Kidney (tissue), 14 donors: Measurements from ENCODE around the gene IRF1. TPM values are rescaled to one million over a fixed set of nuclear protein-coding genes. Genes with fewer than 3 reads are reported as not detected.

Experiments used
- DNase-seq, 5 donors: peaks; one replicate each; pipeline ENCODE4 v3.0.0-alpha.2; 2013 to 2020
- FAIRE-seq: peaks from 2 replicates; lab custom pipeline; 2012; peaks lifted over from hg19 to GRCh38; lab: Jason Lieb, UNC
- H3K27ac ChIP-seq, 2 donors: one replicate each; pipeline ENCODE4 v1.7.0; 2013; ENCODE audit warnings: low read depth in 2 of 2, low read length in 2 of 2, inconsistent platforms in 1 of 2
- H3K27me3 ChIP-seq: one replicate; pipeline ENCODE4 v1.7.1; 2013; ENCODE audit warnings: low read length, inconsistent platforms; ENCODE audit not compliant: control insufficient read depth, insufficient read depth
- H3K36me3 ChIP-seq, 3 donors: one replicate each; pipeline versions ENCODE4 v1.7.0 to v1.7.1; 2013; ENCODE audit warnings: low read length in 3 of 3, control low read depth in 1 of 3, inconsistent platforms in 1 of 3; ENCODE audit not compliant: insufficient read depth in 3 of 3, control insufficient read depth in 2 of 3
- H3K4me1 ChIP-seq, 3 donors: one replicate each; pipeline versions ENCODE4 v1.7.0 to v1.7.1; 2013; ENCODE audit warnings: low read length in 3 of 3, inconsistent platforms in 1 of 3, low read depth in 1 of 3; ENCODE audit not compliant: control insufficient read depth in 2 of 3, insufficient read depth in 2 of 3
- H3K4me3 ChIP-seq, 3 donors: one replicate each; pipeline versions ENCODE4 v1.7.0 to v1.8.1; 2013; ENCODE audit warnings: low read length in 3 of 3, control low read depth in 1 of 3, inconsistent platforms in 1 of 3
- H3K9ac ChIP-seq, 3 donors: one replicate each; pipeline versions ENCODE4 v1.7.0 to v1.7.1; 2013; ENCODE audit warnings: low read length in 3 of 3, control low read depth in 1 of 3, inconsistent platforms in 1 of 3
- H3K9me3 ChIP-seq, 3 donors: one replicate each; pipeline versions ENCODE4 v1.7.0 to v1.7.1; 2013; ENCODE audit warnings: low read length in 3 of 3, control low read depth in 1 of 3, inconsistent platforms in 1 of 3; ENCODE audit not compliant: control insufficient read depth in 2 of 3, insufficient read depth in 1 of 3
- intact Hi-C: fragments of 100-400 bp; cut with DNase I; formaldehyde crosslinking; loops from one replicate; pipeline ENCODE4 v1.11.1; 2022
- polyA plus RNA-seq: library from polyadenylated mRNA; stranded (reverse); fragments of 350-450 nt; fragmentation: Illumina TruSeq; extraction: RNeasy Lipid Tissue Mini Kit (QIAGEN cat#74804); gene quantifications from one replicate; pipeline ENCODE4 v1.2.3, GENCODE V29; 2014; ENCODE audit warnings: low read depth, low replicate concordance; ENCODE audit not compliant: insufficient read depth
- total RNA-seq: library from RNA; stranded (reverse); fragmentation: NEBNext Ultra II Directional; extraction: Animal tissue kit (Norgen Biotek cat#: 25700); gene quantifications from one replicate; pipeline ENCODE4 v1.2.1, GENCODE V29; 2021
- TF ChIP-seq, protein P1 (sequence below): IDR thresholded peaks from 3 replicates; pipeline ENCODE4 v1.5.1; 2012; ENCODE audit warnings: mild to moderate bottlenecking, moderate library complexity, borderline replicate concordance; ENCODE audit not compliant: insufficient read depth; ENCODE audit errors: extremely low read depth
- donor health status: control.
- donor health status: control.
- donor health status: control.
- donor health status: control.
- donor health status: control.
- donor health status: DM: yes; HTN: yes; CAD: no.
- donor health status: Normal renal cell carcinoma (clear cell type).

Gene IRF1
- total and polyA plus RNA-seq, 2 donors from 2014 or later = 20.5 to 55.6 TPM

DNA sequence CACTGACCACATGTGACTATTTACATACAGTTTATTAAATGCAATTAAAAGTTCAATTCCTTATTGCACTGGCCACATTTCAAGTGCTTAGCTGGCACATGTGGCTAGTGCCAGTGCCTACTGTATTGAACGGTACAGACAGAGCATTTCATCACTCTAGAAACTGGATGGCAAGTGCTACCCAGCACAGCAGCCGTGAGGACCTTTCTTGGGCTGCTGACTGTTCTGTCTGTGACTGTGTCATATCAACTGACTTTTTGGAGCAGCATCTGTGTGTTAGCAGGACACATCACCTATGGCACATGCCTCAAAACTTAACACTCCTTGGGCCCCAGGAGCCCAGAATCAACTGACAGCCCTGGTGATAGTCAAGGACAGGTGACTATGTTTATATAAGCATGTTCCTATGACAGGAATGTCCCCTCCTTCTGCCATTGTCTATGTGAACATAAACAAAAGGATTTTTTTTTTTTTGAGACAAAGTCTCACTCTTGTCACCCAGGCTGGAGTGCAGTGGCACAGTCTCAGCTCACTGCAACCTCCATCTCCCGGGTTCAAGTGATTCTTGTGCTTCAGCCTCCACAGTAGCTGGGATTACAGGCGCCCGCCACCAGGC is 8.9 kb downstream of the IRF1 start:
- H3K27me3 ChIP-seq = no peaks in the 10 kb centered on the region
- H3K4me1 ChIP-seq = peaks cover 0 to 26% (median 2%) of the 10 kb centered on the region in 3 donors
- no peak overlapping the region for H3K9ac ChIP-seq
- H3K9me3 ChIP-seq = no peaks in the 10 kb centered on the region
- no peak overlapping the region for H3K27ac ChIP-seq
- DNase-seq = no peak
- TF ChIP-seq, protein P1, sequence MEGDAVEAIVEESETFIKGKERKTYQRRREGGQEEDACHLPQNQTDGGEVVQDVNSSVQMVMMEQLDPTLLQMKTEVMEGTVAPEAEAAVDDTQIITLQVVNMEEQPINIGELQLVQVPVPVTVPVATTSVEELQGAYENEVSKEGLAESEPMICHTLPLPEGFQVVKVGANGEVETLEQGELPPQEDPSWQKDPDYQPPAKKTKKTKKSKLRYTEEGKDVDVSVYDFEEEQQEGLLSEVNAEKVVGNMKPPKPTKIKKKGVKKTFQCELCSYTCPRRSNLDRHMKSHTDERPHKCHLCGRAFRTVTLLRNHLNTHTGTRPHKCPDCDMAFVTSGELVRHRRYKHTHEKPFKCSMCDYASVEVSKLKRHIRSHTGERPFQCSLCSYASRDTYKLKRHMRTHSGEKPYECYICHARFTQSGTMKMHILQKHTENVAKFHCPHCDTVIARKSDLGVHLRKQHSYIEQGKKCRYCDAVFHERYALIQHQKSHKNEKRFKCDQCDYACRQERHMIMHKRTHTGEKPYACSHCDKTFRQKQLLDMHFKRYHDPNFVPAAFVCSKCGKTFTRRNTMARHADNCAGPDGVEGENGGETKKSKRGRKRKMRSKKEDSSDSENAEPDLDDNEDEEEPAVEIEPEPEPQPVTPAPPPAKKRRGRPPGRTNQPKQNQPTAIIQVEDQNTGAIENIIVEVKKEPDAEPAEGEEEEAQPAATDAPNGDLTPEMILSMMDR = no peak
- no peak for FAIRE-seq
- intact Hi-C loops = loop anchor here (10.0 kb wide), 1 partner anchor 57 kb away; no protein-coding TSS in a partner anchor
- no peak overlapping the region for H3K4me3 ChIP-seq
- peaks cover 0 to 33% (median 27%) of the 10 kb centered on the region in 3 donors for H3K36me3 ChIP-seq

DNA sequence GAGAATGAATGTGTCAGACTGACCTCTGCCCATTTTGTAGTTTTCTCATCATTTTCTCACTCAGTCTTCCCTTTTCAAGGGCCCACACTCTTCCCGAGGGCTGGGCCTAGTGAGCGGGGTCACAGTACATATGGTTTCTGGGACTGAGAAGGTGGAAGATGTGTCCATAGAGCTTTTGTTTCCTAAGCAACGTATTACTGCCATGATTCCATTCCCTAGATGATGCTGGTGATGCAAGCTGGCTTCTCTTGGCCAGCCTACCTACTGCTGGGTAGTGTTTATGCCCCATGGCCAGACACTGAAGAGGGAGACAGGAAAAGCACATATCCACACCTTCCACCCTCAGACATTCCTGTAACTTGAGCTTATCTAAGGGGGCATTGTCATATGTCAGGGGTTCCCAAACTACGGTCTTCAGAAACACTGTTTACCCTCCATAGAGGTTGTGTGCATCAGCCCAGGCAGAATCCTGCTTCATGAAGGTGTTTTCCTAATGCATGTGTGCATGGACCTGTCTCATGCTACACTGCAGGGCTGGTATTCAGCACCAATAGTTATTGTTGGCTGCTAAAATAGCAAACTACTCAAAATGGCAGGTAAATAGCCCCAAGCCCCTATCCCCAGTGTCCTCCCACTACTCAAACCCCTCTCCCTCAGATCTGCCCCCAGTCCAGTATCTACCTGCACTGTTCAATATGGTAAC is 9.5 kb downstream of the IRF1 start:
- Histone ChIP-seq H3K4me1 (peaks cover 0 to 23% (median 3%) of the 10 kb centered on the region in 3 donors), H3K9me3 (no peaks in the 10 kb centered on the region), H3K27ac (no peak overlapping the region), H3K27me3 (no peaks in the 10 kb centered on the region), H3K9ac (no peak overlapping the region), H3K36me3 (peaks cover 0 to 26% (median 20%) of the 10 kb centered on the region in 3 donors), H3K4me3 (no peak overlapping the region)
- TF ChIP-seq, protein P1 = no peak
- FAIRE-seq (no peak), DNase-seq (no peak)
- intact Hi-C loops = loop anchor here (10.0 kb wide), 1 partner anchor 56 kb away; no protein-coding TSS in a partner anchor

DNA sequence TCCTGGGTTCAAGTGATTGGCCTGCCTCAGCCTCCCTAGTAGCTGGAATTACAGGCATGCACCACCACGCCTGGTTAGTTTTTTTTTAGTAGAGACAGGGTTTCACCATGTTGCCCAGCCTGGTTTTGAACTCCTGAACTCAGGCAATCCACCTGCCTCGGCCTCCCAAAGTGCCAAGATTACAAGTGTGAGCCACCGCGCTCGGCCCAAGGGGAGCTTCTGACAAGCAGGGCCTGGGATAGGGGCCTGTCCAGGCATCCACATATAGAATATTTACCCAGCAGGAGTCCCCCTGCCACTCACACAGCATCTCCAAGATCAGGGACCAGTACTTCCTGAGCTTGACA is 10.1 kb downstream of the IRF1 start:
- FAIRE-seq = no peak
- intact Hi-C loops = loop anchor here (10.0 kb wide), 1 partner anchor 56 kb away; no protein-coding TSS in a partner anchor
- no peaks in the 10 kb centered on the region for H3K27me3 ChIP-seq
- H3K9ac ChIP-seq = no peak overlapping the region
- peaks cover 0 to 21% (median 4%) of the 10 kb centered on the region in 3 donors for H3K4me1 ChIP-seq
- no peak overlapping the region for H3K27ac ChIP-seq
- DNase-seq = no peak
- H3K4me3 ChIP-seq = no peak overlapping the region
- H3K9me3 ChIP-seq = no peaks in the 10 kb centered on the region
- H3K36me3 ChIP-seq = peaks cover 0 to 21% (median 15%) of the 10 kb centered on the region in 3 donors
- TF ChIP-seq, protein P1 = no peak
